GM12875 (cell line): ENCODE measurements around the gene MSX2.

Experiments used
- H3K4me3 ChIP-seq: one replicate; pipeline ENCODE4 v1.5.1; 2011; ENCODE audit warnings: low read depth, low read length, control low read depth
- TF ChIP-seq, protein P1 (sequence below): IDR thresholded peaks from 2 replicates; pipeline ENCODE4 v1.5.1; 2011; ENCODE audit warnings: low read depth, mild to moderate bottlenecking, control low read depth, inconsistent platforms, low read length, moderate library complexity, borderline replicate concordance; ENCODE audit not compliant: insufficient read depth

MSX2 gene

DNA sequence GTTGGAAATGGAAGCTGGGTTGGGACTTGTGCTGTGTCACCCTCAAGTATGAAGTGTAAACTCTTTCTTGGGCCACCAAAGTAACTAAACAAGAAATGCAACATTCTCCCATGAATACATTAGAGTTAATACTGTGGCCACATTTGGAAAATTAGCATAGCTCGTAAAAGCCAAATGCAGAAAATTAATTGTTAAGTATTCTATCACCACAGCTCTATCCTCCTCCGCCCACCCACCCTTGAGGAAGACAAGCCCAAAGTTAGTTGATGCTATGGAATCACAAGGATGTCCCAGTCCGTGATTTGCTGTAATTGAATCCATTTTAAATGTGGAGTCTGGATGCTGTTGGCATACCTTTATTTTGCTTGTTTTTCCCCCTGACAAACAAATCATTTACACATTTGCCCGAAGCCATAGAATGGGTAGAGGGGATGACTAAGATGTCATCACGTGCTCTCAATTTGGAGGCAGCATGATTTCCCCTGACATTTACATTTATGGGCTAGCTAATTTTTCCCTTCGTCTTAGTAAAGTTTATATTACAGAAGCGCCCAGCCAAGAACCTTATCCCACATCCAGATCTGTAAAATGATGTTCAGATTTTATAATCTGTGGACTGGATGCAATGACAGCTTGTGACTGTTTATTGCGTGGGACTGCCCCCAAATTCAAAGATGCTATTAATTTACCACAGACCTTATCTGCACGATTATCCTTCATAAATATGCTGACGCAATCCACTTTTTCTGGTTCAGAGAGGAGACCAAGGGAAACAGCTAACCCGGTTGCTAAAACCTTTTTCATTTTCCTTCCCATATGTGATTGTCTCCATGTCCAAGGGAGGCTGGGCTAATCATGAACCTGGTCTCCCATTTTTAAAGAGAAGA, 3.7 kb downstream of the MSX2 start:
- TF ChIP-seq, protein P1, sequence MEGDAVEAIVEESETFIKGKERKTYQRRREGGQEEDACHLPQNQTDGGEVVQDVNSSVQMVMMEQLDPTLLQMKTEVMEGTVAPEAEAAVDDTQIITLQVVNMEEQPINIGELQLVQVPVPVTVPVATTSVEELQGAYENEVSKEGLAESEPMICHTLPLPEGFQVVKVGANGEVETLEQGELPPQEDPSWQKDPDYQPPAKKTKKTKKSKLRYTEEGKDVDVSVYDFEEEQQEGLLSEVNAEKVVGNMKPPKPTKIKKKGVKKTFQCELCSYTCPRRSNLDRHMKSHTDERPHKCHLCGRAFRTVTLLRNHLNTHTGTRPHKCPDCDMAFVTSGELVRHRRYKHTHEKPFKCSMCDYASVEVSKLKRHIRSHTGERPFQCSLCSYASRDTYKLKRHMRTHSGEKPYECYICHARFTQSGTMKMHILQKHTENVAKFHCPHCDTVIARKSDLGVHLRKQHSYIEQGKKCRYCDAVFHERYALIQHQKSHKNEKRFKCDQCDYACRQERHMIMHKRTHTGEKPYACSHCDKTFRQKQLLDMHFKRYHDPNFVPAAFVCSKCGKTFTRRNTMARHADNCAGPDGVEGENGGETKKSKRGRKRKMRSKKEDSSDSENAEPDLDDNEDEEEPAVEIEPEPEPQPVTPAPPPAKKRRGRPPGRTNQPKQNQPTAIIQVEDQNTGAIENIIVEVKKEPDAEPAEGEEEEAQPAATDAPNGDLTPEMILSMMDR = no peak
- H3K4me3 ChIP-seq = no peak overlapping the region

- TF ChIP-seq, protein P1 = no peak
- H3K4me3 ChIP-seq = no peak overlapping the region
These were observed 4.8 kb downstream of the MSX2 start for GRCh38 chr5:174729075-174729680.

DNA sequence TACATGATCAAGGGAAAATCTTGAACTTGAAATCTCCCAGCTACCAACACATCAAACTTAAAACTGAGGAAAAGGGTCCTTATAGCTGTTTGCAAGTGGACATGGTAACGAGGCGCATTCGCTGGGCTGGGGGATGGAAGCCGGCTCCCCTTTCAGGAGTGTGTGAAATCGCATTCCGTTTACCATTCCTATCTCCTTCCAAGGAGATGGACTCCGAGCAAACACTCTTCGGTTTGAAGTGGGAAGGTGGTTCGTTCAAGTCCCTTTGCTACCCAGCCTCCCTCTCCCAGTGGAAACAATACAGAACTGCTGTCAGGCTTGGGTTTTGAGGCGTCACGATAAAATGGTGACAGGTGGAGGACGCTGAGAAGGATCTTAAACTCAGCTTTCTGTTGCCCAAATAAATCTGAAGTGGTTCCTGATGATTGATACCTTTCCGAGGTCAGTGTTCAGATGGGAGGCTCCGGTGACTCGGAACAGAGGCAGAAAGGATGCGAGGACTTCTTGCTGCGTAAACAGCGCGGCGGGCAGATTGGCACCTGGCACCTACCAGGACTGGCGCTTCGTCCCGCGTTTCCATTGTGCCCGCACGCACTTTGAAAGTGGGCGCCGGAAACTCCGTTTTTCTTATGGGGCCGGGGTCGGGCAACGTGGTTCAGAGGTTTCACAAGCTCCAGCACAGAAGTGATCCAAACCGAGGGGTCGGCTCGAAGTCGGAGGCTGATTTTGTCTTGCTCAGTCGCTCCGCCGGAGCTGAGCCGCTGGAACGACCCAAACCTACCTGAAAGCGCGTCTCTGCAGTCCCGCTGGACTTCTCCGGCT, 7.0 kb downstream of the MSX2 start:
- no peak overlapping the region for H3K4me3 ChIP-seq
- TF ChIP-seq, protein P1 = no peak

DNA sequence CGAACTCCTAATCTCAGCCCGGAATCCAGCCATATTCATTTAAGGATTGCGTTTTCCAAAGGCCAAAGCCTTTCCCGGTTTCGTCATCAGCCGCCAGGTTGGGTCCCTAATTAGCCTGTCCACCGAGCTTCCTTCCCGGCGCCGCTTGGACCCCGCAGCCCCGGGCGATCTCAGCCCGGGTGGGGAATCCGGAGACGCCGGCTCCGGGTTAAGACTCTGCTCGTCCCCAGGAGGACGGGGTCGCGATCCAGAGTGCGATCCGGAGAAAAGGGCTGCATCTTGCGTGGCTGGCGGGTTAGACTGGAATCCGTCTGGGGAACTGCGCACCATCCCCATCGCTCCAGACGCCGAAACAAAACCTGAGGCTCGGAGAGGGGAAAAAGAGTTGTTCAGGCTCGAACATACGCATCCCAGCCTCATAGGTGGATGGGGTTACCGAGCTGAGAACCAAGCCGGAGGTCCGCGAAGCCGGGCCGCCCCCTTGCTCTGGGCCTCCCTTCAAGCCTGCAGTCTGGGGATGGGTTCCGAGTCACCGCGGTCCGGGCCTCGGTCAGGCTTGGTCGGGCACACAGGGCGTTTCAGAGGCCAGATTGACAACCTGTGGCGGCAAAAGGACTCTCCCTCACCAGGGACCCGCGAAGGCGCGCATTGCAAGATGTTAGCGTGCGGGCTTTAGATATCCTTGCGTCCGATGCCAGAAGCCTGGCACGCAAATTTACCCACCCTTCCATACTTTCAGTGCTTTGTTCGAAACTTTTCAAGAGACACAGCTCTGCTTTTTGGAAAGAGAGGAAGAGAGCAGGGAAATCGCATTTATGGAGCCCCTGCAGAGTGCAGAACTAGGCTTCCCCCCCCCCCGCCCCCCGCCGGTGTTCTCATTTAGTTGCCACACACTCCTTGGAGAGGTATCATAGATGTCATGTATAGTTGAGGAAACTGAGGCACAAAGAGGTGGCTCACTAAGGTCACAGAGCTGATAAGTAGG, 7.9 kb downstream of the MSX2 start:
- no peak overlapping the region for H3K4me3 ChIP-seq

GRCh38 chr5:174733091-174733690, 8.8 kb downstream of the MSX2 start:
- TF ChIP-seq, protein P1 = no peak

More for the DNA sequence above, 7.9 kb downstream of the MSX2 start:
- TF ChIP-seq, protein P1 = no peak

DNA sequence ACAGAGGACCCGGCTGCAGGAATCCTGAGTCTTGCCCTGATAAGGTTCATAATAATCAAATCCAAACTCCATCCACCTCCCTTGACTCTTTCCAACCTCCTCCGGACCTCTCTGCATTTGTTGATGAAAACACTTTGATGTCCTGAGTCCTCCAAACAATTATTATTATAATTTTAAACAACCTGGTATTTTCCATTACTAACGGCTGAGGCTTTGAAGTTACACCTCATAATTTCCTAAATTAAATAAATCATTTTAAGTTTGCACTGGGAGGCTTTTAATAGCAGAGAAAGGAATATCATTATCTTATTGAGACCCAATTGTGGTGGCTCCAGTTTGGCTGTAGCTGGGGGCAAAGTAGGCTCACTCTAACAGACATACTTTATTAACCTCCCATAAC, 9.5 kb downstream of the MSX2 start:
- no peak overlapping the region for H3K4me3 ChIP-seq
- TF ChIP-seq, protein P1 = no peak

More at GRCh38 chr5:174733091-174733690, 8.8 kb downstream of the MSX2 start:
- H3K4me3 ChIP-seq = no peak overlapping the region
